IgD-negative memory B cell (primary cell): Measurements from ENCODE around the gene SLC25A11. TPM values are rescaled to one million over a fixed set of nuclear protein-coding genes. Genes with fewer than 3 reads are reported as not detected.

Source experiments
- H3K27ac Mint-ChIP-seq, 3 donors: one replicate each; pipeline ENCODE4 v1.8.0; 2020 to 2022; ENCODE audit warnings: mild to moderate bottlenecking in 3 of 3, mixed read lengths in 3 of 3, moderate library complexity in 1 of 3
- H3K27me3 Mint-ChIP-seq: one replicate; pipeline ENCODE4 v1.8.0; 2021; ENCODE audit warnings: mixed read lengths
- H3K36me3 Mint-ChIP-seq: one replicate; pipeline ENCODE4 v1.8.0; 2020; ENCODE audit warnings: mild to moderate bottlenecking, mixed read lengths
- H3K4me1 Mint-ChIP-seq, 3 donors: one replicate each; pipeline ENCODE4 v1.8.0; 2020 to 2022; ENCODE audit warnings: mixed read lengths in 3 of 3, mild to moderate bottlenecking in 1 of 3
- H3K4me3 Mint-ChIP-seq, 4 donors: one replicate each; pipeline ENCODE4 v1.8.0; 2020 to 2022; ENCODE audit warnings: mild to moderate bottlenecking in 4 of 4, mixed read lengths in 4 of 4, moderate library complexity in 3 of 4
- H3K9me3 Mint-ChIP-seq, 3 donors: one replicate each; pipeline ENCODE4 v1.8.0; 2020 to 2021; ENCODE audit warnings: mixed read lengths in 3 of 3, mild to moderate bottlenecking in 1 of 3
- polyA plus RNA-seq: library from polyadenylated mRNA; unstranded; fragments of 300-500 nt; fragmentation: Illumina TruSeq; gene quantifications from one replicate; pipeline ENCODE4 v1.2.3, GENCODE V29; 2021

Gene SLC25A11
- polyA plus RNA-seq, 1 donor from 2014 or later: 70.9 TPM

DNA sequence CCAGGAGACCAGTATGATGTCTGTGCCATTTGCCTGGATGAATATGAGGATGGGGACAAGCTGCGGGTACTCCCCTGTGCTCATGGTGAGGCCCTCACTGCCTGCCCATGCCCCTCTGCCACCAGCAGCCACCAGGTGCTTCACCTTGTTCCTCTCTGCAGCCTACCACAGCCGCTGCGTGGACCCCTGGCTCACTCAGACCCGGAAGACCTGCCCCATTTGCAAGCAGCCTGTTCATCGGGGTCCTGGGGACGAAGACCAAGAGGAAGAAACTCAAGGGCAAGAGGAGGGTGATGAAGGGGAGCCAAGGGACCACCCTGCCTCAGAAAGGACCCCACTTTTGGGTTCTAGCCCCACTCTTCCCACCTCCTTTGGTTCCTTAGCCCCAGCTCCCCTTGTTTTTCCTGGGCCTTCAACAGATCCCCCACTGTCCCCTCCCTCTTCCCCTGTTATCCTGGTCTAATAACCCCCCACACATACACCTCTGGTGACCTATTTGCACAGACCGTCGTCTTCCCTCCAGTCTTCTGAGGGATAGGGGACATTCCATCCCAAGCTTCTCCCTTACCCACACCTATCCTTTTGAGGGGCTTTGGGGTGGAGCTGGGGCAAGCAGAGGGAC is 4.8 kb upstream of the SLC25A11 start:
- H3K9me3 Mint-ChIP-seq: no peaks in the 10 kb centered on the region
- peak overlapping the region; percentile 79 to 97 (median 94) for H3K4me3 Mint-ChIP-seq
- no peaks in the 10 kb centered on the region for H3K27me3 Mint-ChIP-seq
- H3K4me1 Mint-ChIP-seq: peaks cover 41 to 54% (median 42%) of the 10 kb centered on the region in 3 donors
- H3K27ac Mint-ChIP-seq: peak overlapping the region; percentile 16 to 97 (median 90)
- peaks cover 5% of the 10 kb centered on the region for H3K36me3 Mint-ChIP-seq

DNA sequence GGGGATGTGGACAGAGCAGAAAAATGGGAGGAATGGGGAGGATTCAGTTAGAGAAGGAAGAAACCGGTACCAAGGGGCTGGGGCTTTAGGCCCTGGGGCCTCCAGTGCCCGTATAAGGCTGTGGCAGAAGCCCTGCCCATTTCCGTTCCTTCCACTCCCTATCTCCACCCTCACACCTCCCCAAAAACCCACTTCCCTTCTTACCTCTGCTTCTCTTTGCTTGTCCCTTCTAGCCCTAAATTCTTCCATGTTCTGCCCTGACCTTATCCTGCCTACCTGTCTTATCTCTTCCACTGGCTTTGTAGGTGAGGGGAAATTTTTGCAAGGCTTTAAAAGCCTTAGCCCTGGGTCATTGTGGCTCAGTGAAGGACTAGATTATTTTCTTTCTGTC is 4.3 kb upstream of the SLC25A11 start:
- peaks cover 42 to 56% (median 42%) of the 10 kb centered on the region in 3 donors for H3K4me1 Mint-ChIP-seq
- peak overlapping the region; percentile 79 to 94 (median 92) for H3K4me3 Mint-ChIP-seq
- H3K9me3 Mint-ChIP-seq: no peaks in the 10 kb centered on the region
- H3K36me3 Mint-ChIP-seq: peaks cover 5% of the 10 kb centered on the region
- no peaks in the 10 kb centered on the region for H3K27me3 Mint-ChIP-seq
- H3K27ac Mint-ChIP-seq: peak overlapping the region; percentile 16 to 97 (median 90)

DNA sequence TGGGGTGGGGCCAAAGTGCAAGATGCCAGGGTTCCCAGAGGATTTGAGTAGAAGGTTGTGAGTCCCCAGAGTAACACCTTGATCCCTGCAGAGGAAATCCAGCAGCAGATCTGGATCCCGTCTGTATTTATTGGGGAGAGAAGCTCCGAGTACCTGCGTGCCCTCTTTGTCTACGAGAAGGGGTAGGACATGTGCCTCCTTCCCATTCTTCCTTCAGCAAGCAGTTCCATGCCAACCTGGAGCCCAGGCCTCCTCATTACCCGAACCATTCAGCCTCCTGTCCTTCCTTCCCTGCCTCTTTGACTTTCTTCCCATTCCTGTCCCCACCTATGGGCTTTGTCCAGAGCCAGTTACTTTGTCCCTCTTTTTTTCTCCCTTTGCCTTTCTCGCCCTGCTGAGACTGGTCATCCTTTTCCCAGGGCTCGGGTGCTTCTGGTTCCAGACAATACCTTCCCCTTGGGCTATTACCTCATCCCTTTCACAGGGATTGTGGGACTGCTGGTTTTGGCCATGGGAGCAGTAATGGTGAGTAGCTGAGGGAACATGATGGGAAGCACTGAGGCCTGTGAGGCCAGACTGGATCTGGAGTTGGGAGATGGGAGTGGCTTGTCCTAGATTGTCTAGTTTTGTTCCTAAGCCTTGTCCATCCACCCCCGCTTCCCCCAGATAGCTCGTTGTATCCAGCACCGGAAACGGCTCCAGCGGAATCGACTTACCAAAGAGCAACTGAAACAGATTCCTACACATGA is 3.1 kb upstream of the SLC25A11 start:
- Mint-ChIP-seq H3K27me3 (no peaks in the 10 kb centered on the region), H3K27ac (peak overlapping the region in 1 of 3 donors; percentile 55)

DNA sequence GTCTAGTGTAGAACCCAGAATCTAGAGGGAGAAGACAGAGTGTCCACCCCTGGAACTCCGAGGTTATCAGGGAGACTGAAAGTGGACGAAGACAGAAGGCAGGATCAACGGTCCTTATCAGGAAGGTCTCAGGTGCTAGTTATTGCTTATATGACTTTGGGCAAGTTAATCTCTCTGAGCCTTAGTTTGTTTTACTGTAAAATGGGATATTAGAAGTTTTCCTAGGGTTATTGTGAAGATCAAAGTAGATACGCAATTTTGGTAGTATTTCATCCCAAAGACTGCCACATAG is 1.4 kb upstream of the SLC25A11 start:
- Mint-ChIP-seq H3K9me3 (no peaks in the 10 kb centered on the region), H3K27me3 (no peaks in the 10 kb centered on the region), H3K4me1 (peaks cover 37 to 59% (median 43%) of the 10 kb centered on the region in 3 donors), H3K4me3 (peak overlapping the region; percentile 93 to 98 (median 96)), H3K27ac (peak overlapping the region; percentile 86 to 95 (median 91)), H3K36me3 (peaks cover 5% of the 10 kb centered on the region)

More for the DNA sequence above, 3.1 kb upstream of the SLC25A11 start:
- peaks cover 42 to 65% (median 45%) of the 10 kb centered on the region in 3 donors for H3K4me1 Mint-ChIP-seq
- peaks cover 6% of the 10 kb centered on the region for H3K36me3 Mint-ChIP-seq
- H3K9me3 Mint-ChIP-seq: no peaks in the 10 kb centered on the region
- peak overlapping the region; percentile 44 to 97 (median 93) for H3K4me3 Mint-ChIP-seq

DNA sequence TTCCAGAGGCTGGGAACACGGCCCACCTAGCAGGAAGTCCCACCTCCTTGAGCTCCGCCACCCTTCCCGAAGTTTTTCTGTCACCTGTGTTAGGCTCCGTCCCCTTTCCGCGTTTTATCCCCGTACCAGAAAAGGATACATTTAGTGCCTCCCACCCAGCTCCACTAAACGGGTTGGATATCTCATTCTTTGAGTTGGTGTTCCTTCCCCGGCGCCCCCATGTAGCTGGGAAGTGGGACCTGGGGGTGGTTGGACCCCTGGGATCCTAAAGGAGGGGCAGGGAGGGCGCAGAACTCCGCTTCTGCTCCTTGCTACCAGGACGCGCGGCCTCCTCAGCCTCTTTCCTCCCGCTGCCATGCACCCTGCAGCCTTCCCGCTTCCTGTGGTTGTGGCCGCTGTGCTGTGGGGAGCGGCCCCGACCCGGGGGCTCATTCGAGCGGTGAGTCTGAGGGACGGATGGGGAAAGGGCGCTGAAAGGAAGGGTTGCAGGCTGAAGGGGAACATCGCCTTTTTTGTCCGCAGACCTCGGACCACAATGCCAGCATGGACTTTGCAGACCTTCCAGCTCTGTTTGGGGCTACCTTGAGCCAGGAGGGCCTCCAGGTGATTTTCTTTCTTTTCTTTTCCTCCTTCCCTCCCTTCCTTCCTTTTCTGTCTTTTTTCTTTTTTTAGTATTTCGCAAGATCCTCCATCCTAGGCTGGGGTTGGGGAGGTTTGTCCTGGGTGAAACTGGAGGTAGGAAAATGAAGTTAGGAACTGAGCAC is 891 bp upstream of the SLC25A11 start:
- Mint-ChIP-seq H3K4me3 (peak overlapping the region; percentile 93 to 98 (median 96)), H3K4me1 (peaks cover 34 to 58% (median 40%) of the 10 kb centered on the region in 3 donors), H3K36me3 (peaks cover 5% of the 10 kb centered on the region), H3K27ac (peak overlapping the region; percentile 86 to 98 (median 95)), H3K27me3 (no peaks in the 10 kb centered on the region), H3K9me3 (no peaks in the 10 kb centered on the region)

DNA sequence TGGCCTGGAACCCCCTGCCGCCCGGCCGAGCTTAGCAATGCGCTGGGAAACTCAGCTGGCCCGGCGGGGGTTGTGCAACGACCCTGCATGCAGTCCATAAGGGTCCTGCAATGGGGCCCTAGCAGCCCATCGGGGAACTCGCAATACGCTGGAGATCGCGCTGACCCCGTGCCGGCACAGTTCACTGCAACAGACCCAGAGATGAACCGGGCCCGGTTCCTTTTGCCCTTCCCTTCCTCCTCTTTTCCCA is 375 bp downstream of the SLC25A11 start:
- H3K9me3 Mint-ChIP-seq: no peaks in the 10 kb centered on the region
- peak overlapping the region in 2 of 3 donors; percentile 48 to 51 for H3K27ac Mint-ChIP-seq
- peaks cover 5% of the 10 kb centered on the region for H3K36me3 Mint-ChIP-seq
- H3K4me3 Mint-ChIP-seq: peak overlapping the region; percentile 93 to 98 (median 96)
- H3K4me1 Mint-ChIP-seq: peaks cover 25 to 48% (median 31%) of the 10 kb centered on the region in 3 donors
- no peaks in the 10 kb centered on the region for H3K27me3 Mint-ChIP-seq

DNA sequence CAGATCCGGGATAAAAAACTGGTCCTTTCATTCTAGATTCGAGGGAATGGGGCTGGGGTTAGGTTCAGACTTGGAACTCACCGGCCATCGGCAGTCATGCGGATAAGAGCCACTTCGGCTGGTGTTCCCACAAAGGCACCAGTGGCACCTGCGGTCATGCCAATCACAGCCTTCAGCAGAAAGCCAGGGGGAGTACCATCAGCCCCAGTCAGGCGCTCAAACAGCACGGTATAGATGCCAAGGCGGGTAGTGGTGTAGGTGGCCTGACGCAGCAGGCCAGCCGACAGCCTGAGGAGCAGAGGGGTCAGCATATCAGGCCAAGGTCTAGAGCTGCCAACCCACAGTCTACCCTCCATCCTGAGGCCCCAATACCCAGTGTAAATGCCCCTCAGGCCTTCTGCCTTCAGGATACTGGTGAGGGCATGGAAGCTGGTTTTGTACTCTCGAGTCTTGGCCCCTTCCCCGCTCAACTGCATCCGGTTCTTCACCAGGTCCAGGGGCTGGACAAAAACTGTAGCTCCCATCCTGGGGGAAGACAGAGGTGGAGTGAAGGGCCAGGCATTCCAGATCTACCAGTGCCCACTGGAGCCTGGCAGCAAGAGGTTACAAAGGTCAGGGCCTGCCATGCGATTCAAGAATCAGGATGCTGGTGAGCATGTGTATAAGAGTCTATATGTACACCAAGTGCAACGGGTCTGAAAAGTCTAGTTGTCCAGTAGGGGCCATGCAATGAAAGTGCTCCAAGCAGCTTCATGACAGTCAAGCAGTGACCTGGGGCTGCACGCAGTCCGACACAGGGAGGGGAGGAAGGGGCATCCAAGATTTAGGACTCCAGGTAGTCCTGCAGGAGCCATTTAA is 929 bp downstream of the SLC25A11 start:
- Mint-ChIP-seq H3K27ac (peak overlapping the region; percentile 48 to 87 (median 50)), H3K4me3 (peak overlapping the region; percentile 93 to 98 (median 96)), H3K9me3 (no peaks in the 10 kb centered on the region), H3K27me3 (peaks cover under 1% of the 10 kb centered on the region), H3K36me3 (peaks cover 5% of the 10 kb centered on the region), H3K4me1 (peaks cover 25 to 49% (median 30%) of the 10 kb centered on the region in 3 donors)

DNA sequence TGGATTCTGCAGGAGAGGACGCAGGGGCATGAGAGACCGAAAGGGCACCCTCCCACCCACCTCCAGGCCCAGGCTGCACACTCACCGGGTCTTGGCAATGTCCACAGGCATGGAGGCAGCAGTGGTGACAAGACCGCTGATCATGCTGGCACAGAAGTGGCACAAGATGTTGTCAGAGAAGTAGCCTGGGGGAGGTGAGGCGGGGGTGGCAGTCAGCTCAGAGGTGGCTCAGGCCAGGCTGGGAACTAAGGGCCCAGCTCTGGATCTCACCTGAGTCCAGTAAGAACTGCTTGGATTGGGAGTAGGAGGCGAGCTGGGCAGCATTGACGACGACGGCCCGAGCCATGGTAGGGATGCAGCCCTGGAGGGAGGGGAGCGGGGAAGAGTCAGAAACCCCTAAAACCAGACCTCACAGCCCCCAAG is 1.8 kb downstream of the SLC25A11 start:
- Mint-ChIP-seq H3K4me1 (peaks cover 25 to 51% (median 30%) of the 10 kb centered on the region in 3 donors), H3K36me3 (peaks cover 5% of the 10 kb centered on the region), H3K27ac (peak overlapping the region in 1 of 3 donors; percentile 87), H3K9me3 (no peaks in the 10 kb centered on the region), H3K27me3 (peaks cover 3% of the 10 kb centered on the region), H3K4me3 (peak overlapping the region; percentile 93 to 98 (median 96))

DNA sequence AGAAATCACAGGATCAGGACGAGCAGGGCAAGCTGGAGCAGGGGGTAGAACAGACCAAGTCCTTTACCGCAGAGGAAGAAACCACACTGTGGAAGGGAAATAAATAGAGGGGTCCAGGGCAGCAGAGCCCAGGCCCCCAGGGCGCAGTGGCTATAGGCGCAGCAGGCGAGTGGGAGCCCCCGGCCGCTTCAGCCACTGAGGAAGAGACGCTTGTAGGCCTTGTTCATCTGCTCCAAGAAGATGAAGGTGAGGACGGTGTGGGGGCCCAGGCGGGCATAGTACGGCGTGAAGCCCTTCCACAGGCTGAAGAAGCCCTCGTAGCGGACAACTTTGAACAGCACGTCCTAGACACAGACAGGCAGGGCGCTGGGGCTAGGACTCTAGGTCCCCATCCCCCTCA is 2.3 kb downstream of the SLC25A11 start:
- peaks cover 8% of the 10 kb centered on the region for H3K27me3 Mint-ChIP-seq
- no peak overlapping the region for H3K27ac Mint-ChIP-seq
- H3K4me1 Mint-ChIP-seq: peaks cover 25 to 46% (median 28%) of the 10 kb centered on the region in 3 donors
- H3K4me3 Mint-ChIP-seq: peak overlapping the region; percentile 27 to 98 (median 62)
- H3K36me3 Mint-ChIP-seq: peaks cover 5% of the 10 kb centered on the region
- no peaks in the 10 kb centered on the region for H3K9me3 Mint-ChIP-seq

DNA sequence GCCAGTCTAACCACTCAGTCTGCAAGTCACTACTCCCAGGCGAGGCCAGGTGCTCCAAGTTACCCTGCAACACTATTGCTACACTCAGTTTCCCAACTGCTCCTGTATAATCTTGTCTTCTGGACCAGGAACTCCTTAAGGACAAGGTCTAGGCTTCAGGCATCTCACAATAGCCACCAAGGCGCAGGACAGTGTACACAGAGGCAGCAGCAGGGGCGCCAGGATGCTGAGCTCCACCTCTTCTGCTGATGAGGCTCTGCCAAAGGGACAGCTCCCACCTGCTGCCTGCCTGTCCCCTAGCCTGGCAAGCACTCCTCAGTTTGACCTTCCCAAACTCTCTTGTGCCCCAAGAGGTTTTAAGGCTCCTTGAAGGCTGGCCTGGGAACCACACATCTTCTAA is 3.4 kb downstream of the SLC25A11 start:
- Mint-ChIP-seq H3K27me3 (peaks cover 8% of the 10 kb centered on the region), H3K36me3 (peaks cover 3% of the 10 kb centered on the region), H3K4me3 (no peak overlapping the region), H3K27ac (peak overlapping the region in 2 of 3 donors; percentile 12 to 49), H3K9me3 (no peaks in the 10 kb centered on the region), H3K4me1 (peaks cover 19 to 38% (median 23%) of the 10 kb centered on the region in 3 donors)

DNA sequence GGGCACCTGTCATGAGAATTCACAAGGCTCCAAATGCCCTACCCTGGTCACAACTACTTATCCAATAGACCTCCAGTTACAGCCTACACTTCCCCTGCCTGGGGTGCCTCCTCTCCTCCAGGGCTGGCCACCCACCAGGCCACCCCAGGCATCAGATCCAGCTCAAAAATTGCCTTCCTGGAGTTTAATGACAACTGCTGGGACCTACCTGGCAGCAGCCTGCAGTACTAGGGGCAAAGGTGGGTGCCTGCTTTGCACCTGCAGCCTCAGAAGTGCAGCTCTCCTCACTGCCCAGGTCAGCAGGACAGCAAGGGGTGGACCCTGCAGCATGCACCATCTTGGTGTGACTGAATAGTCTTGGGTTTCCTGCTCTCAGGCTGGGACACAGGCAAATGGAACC is 4.2 kb downstream of the SLC25A11 start:
- no peak overlapping the region for H3K4me3 Mint-ChIP-seq
- H3K27ac Mint-ChIP-seq: no peak overlapping the region
- peaks cover 17 to 36% (median 23%) of the 10 kb centered on the region in 3 donors for H3K4me1 Mint-ChIP-seq
- H3K27me3 Mint-ChIP-seq: peaks cover 8% of the 10 kb centered on the region
- peaks cover 6% of the 10 kb centered on the region for H3K36me3 Mint-ChIP-seq
- no peaks in the 10 kb centered on the region for H3K9me3 Mint-ChIP-seq

DNA sequence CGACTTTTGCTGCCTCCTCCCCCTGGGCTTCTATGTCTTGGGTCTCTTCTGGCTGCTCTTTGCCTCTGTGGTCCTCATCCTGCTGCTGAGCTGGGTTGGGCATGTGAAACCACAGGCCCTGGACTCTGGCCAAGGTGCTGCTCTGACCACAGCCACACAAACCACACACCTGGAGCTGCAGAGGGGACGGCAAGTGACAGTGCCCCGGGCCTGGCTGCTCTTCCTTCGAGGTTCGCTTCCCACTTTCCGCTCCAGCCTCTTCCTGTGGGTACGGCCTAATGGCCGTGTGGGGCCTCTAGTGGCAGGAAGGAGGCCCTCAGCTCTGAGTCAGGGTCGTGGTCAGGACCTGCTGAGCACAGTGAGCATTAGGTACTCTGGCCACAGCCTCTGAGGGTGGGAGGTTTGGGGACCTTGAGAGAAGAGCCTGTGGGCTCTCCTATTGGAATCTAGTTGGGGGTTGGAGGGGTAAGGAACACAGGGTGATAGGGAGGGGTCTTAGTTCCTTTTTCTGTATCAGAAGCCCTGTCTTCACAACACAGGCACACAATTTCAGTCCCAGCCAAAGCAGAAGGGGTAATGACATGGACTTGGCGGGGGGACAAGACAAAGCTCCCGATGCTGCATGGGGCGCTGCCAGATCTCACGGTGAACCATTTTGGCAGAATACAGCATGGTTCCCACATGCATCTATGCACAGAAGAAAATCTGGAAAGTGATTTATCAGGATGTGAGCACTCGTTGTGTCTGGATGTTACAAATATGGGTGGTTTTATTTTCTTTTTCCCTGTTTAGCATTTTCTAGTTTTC is 5.5 kb downstream of the SLC25A11 start:
- Mint-ChIP-seq H3K27me3 (peaks cover 8% of the 10 kb centered on the region), H3K4me1 (peaks cover 12 to 33% (median 21%) of the 10 kb centered on the region in 3 donors), H3K9me3 (no peaks in the 10 kb centered on the region), H3K36me3 (peaks cover 8% of the 10 kb centered on the region), H3K27ac (peak overlapping the region in 1 of 3 donors; percentile 70), H3K4me3 (peak overlapping the region in 1 of 4 donors; percentile 15)

DNA sequence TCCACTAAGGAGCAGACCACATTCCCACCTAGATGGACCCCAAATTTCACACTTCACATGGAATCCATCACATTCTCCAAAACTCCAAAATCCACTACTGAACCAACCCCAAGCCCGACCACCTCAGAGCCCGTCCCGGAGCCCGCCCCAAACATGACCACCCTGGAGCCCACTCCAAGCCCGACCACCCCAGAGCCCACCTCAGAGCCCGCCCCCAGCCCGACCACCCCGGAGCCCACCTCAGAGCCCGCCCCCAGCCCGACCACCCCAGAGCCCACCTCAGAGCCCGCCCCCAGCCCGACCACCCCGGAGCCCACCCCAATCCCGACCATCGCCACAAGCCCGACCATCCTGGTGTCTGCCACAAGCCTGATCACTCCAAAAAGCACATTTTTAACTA is 6.2 kb downstream of the SLC25A11 start:
- peak overlapping the region in 1 of 4 donors; percentile 15 for H3K4me3 Mint-ChIP-seq
- peak overlapping the region in 1 of 3 donors; percentile 70 for H3K27ac Mint-ChIP-seq
- peaks cover 8% of the 10 kb centered on the region for H3K27me3 Mint-ChIP-seq
- H3K36me3 Mint-ChIP-seq: peaks cover 8% of the 10 kb centered on the region
- H3K4me1 Mint-ChIP-seq: peaks cover 12 to 27% (median 18%) of the 10 kb centered on the region in 3 donors
- no peaks in the 10 kb centered on the region for H3K9me3 Mint-ChIP-seq

DNA sequence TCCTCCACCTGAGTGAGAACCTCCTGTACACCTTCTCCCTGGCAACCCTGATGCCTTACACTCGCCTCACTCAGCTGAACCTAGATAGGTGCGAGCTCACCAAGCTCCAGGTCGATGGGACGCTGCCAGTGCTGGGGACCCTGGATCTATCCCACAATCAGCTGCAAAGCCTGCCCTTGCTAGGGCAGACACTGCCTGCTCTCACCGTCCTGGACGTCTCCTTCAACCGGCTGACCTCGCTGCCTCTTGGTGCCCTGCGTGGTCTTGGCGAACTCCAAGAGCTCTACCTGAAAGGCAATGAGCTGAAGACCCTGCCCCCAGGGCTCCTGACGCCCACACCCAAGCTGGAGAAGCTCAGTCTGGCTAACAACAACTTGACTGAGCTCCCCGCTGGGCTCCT is 7.1 kb downstream of the SLC25A11 start:
- Mint-ChIP-seq H3K4me3 (no peak overlapping the region), H3K27me3 (peaks cover 8% of the 10 kb centered on the region), H3K9me3 (no peaks in the 10 kb centered on the region), H3K4me1 (peaks cover 12 to 22% (median 18%) of the 10 kb centered on the region in 3 donors), H3K27ac (peak overlapping the region in 1 of 3 donors; percentile 19), H3K36me3 (peaks cover 9% of the 10 kb centered on the region)
